ENCODE data around the gene PKN2.
"Not testable (repeated sequence)": the region's sequence is repeated elsewhere in the genome, so short reads cannot be mapped to it uniquely, and the experiment has no call there.

Gene PKN2

GRCh38 chr1:88787023-88787903 lies 103.2 kb downstream of the PKN2 start:
- no peak for DNase-seq (ENCODE audit: low read depth in 2 of 2)

GRCh38 chr1:88791192-88791591 lies 107.1 kb downstream of the PKN2 start:
- DNase-seq (ENCODE audit: low read depth in 2 of 2): no peak

- no peak for DNase-seq (ENCODE audit: low read depth in 2 of 2)
These were observed 115.4 kb downstream of the PKN2 start for GRCh38 chr1:88799491-88799890.

- peak in 1 of 2 donors; percentile 6 for DNase-seq (ENCODE audit: low read depth in 2 of 2)
These were observed 116.4 kb downstream of the PKN2 start for GRCh38 chr1:88800382-88801051.

- no peak for DNase-seq (ENCODE audit: low read depth in 2 of 2)
These were observed 117.6 kb downstream of the PKN2 start for GRCh38 chr1:88801575-88802208.

- no peak for DNase-seq (ENCODE audit: low read depth in 2 of 2)
These were observed 118.3 kb downstream of the PKN2 start for GRCh38 chr1:88802404-88802803.

- DNase-seq (ENCODE audit: low read depth in 2 of 2): no peak
These were observed 118.9 kb downstream of the PKN2 start for GRCh38 chr1:88802950-88803349.

- no peak for DNase-seq (ENCODE audit: low read depth in 2 of 2)
These were observed 119.4 kb downstream of the PKN2 start for GRCh38 chr1:88803444-88803843.

GRCh38 chr1:88812366-88812765 lies 128.3 kb downstream of the PKN2 start:
- no peak for DNase-seq (ENCODE audit: low read depth in 2 of 2)

GRCh38 chr1:88813471-88813870 lies 129.4 kb downstream of the PKN2 start:
- no peak for DNase-seq (ENCODE audit: low read depth in 2 of 2)

GRCh38 chr1:88819642-88820041 lies 135.6 kb downstream of the PKN2 start:
- not testable (repeated sequence) for DNase-seq (ENCODE audit: low read depth in 2 of 2)

GRCh38 chr1:88825721-88826120 lies 141.6 kb downstream of the PKN2 start:
- DNase-seq (ENCODE audit: low read depth in 2 of 2): no peak

GRCh38 chr1:88847643-88848042 lies 163.6 kb downstream of the PKN2 start:
- DNase-seq (ENCODE audit: low read depth in 2 of 2): no peak

GRCh38 chr1:88851303-88852063 lies 167.4 kb downstream of the PKN2 start:
- DNase-seq (ENCODE audit: low read depth in 2 of 2): no peak

- DNase-seq (ENCODE audit: low read depth in 2 of 2): no peak
These were observed 183.9 kb downstream of the PKN2 start for GRCh38 chr1:88867743-88868521.

- DNase-seq (ENCODE audit: low read depth in 2 of 2): not testable (repeated sequence)
These were observed 185.6 kb downstream of the PKN2 start for GRCh38 chr1:88869644-88870043.

GRCh38 chr1:88873737-88874349 lies 189.8 kb downstream of the PKN2 start:
- DNase-seq (ENCODE audit: low read depth in 2 of 2): no peak

GRCh38 chr1:88875595-88875994 lies 191.5 kb downstream of the PKN2 start:
- no peak for DNase-seq (ENCODE audit: low read depth in 2 of 2)

- DNase-seq (ENCODE audit: low read depth in 2 of 2): no peak
These were observed 192.7 kb downstream of the PKN2 start for GRCh38 chr1:88876573-88877365.

- no peak for DNase-seq (ENCODE audit: low read depth in 2 of 2)
These were observed 193.3 kb downstream of the PKN2 start for GRCh38 chr1:88877382-88877825.

Data from stimulated activated CD8-positive, alpha-beta memory T cell treated with anti-CD3 and anti-CD28 coated beads, Interleukin-2, amount 100 ng/mL, for 1 hour (primary cell).